HL-60 (cell line): ENCODE data around the gene DEGS2.

Experiments
- GABPA ChIP-seq: IDR thresholded peaks from 2 replicates; pipeline ENCODE4 v1.6.1; 2012; ENCODE audit warnings: low read depth
- POLR2AphosphoS5 ChIP-seq: IDR thresholded peaks from 2 replicates; pipeline ENCODE4 v1.6.1; 2012; ENCODE audit warnings: low read depth
- SPI1 ChIP-seq: IDR thresholded peaks from 2 replicates; pipeline ENCODE4 v1.6.1; 2012; ENCODE audit warnings: low read depth, mild to moderate bottlenecking, borderline replicate concordance
- TF ChIP-seq, protein P1 (sequence below): IDR thresholded peaks from one replicate; pipeline ENCODE4 v1.5.1; 2011; ENCODE audit warnings: low read length, control low read depth, inconsistent platforms; ENCODE audit not compliant: insufficient read depth
- TF ChIP-seq, protein P2 (sequence below): IDR thresholded peaks from 2 replicates; pipeline ENCODE4 v1.6.1; 2012; ENCODE audit warnings: low read depth; ENCODE audit not compliant: insufficient replicate concordance

DNA sequence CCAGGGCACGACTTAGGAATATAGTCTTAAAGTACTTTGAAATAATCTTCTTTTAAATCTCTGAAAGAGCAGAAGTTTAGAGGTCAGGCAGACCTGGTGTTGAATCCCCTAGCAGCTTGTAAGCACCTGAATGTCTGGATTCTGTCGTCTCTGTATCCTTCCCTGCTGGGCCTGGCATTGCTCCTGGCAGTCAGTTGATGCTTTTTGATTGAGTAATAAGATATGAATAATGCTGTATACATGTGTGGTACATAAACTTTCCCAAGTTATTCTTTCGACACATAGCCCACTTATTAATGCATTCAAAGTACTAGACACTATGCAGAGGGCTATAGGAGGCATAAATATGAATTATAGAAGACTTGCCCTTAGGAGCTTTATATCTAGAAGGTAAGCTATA is 62.8 kb downstream of the DEGS2 start:
- TF ChIP-seq, protein P1, sequence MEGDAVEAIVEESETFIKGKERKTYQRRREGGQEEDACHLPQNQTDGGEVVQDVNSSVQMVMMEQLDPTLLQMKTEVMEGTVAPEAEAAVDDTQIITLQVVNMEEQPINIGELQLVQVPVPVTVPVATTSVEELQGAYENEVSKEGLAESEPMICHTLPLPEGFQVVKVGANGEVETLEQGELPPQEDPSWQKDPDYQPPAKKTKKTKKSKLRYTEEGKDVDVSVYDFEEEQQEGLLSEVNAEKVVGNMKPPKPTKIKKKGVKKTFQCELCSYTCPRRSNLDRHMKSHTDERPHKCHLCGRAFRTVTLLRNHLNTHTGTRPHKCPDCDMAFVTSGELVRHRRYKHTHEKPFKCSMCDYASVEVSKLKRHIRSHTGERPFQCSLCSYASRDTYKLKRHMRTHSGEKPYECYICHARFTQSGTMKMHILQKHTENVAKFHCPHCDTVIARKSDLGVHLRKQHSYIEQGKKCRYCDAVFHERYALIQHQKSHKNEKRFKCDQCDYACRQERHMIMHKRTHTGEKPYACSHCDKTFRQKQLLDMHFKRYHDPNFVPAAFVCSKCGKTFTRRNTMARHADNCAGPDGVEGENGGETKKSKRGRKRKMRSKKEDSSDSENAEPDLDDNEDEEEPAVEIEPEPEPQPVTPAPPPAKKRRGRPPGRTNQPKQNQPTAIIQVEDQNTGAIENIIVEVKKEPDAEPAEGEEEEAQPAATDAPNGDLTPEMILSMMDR = no peak
- TF ChIP-seq, protein P2, sequence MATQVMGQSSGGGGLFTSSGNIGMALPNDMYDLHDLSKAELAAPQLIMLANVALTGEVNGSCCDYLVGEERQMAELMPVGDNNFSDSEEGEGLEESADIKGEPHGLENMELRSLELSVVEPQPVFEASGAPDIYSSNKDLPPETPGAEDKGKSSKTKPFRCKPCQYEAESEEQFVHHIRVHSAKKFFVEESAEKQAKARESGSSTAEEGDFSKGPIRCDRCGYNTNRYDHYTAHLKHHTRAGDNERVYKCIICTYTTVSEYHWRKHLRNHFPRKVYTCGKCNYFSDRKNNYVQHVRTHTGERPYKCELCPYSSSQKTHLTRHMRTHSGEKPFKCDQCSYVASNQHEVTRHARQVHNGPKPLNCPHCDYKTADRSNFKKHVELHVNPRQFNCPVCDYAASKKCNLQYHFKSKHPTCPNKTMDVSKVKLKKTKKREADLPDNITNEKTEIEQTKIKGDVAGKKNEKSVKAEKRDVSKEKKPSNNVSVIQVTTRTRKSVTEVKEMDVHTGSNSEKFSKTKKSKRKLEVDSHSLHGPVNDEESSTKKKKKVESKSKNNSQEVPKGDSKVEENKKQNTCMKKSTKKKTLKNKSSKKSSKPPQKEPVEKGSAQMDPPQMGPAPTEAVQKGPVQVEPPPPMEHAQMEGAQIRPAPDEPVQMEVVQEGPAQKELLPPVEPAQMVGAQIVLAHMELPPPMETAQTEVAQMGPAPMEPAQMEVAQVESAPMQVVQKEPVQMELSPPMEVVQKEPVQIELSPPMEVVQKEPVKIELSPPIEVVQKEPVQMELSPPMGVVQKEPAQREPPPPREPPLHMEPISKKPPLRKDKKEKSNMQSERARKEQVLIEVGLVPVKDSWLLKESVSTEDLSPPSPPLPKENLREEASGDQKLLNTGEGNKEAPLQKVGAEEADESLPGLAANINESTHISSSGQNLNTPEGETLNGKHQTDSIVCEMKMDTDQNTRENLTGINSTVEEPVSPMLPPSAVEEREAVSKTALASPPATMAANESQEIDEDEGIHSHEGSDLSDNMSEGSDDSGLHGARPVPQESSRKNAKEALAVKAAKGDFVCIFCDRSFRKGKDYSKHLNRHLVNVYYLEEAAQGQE = no peak
- TF ChIP-seq POLR2AphosphoS5 (no peak), GABPA (no peak), SPI1 (no peak)
